ENCODE data around the gene SRCAP. TPM values are rescaled to one million over a fixed set of nuclear protein-coding genes. Genes with fewer than 3 reads are reported as not detected.
"Not testable (repeated sequence)": the region's sequence is repeated elsewhere in the genome, so short reads cannot be mapped to it uniquely, and the experiment has no call there.

SRCAP gene
- polyA plus RNA-seq, 3 donors, result 29.6 to 44.3 (median 39.2) TPM

- no peak for DNase-seq (ENCODE audit: extremely low read depth in 1 of 11, low read depth in 9 of 11, low spot score in 4 of 11)
These were observed 10.3 kb upstream of the SRCAP start for GRCh38 chr16:30688701-30689100.

- no peak for DNase-seq (ENCODE audit: extremely low read depth in 1 of 11, low read depth in 9 of 11, low spot score in 4 of 11)
These were observed 7.1 kb upstream of the SRCAP start for GRCh38 chr16:30691907-30692306.

DNA sequence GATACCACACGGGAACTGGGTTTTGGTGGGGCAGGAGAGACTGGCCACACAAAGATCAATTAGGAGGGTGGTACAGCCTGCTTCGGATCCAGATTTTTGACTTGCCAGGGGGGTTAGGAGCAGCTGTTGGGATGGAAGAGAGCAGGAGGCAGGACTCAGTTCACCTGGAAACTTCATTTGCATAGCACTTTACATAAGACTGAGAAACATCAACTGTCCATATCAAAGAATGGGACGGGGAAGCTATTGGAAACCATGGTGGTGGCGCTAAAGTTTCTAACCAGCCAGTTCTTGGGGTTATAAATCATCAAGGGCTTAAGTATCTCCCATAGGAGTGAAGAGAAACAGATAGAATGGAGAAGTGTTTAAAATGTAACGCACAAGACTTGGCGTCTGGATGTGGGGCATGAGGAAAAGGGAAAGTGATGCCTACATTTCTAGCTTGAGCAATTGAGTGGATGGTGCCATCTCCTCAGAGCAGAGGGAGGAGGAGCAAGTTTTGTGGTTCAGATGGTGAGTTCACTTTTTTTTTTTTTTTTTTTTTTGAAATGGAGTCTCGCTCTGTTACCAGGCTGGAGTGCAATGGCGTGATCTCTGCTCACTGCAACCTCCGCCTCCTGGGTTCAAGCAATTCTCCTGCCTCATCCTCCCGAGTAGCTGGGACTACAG is 6.4 kb upstream of the SRCAP start:
- DNase-seq (ENCODE audit: extremely low read depth in 1 of 11, low read depth in 9 of 11, low spot score in 4 of 11), result no peak

DNA sequence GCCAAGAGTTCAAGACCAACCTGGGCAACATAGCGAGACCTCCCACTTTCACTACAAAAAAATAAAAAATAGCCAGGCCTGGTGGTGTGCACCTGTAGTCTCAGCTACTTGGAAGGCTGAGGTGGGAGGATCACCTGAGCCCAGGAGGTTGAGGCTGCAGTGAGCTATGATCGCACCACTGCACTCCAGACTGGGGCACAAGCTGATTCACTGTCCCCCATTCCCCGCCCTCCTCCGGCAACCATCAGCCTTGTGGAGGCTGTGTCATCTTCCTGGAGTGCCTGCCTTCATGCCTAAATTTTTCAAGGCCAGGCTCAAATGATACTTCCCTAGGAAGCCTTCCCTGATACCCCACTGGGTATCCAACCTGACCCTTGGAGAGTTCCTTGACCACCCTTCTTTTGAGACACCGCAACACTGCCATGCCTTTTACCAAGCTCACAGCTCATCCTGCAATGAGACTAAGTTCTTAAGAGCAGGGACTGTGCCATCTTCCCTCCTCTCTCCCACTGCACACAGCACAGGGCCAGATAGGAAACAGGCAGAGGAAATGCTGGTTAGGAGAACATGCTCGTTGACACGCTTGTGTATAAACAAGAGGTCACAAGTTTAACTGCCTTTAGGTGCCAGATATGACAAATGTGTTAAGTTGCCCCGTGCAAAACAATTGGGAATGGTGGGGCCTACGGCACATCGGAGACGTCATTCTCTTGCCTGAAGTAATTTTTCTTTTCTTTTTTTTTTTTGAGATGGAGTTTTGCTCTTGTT is 3.9 kb upstream of the SRCAP start:
- DNase-seq (ENCODE audit: extremely low read depth in 1 of 11, low read depth in 9 of 11, low spot score in 4 of 11), result no peak

DNA sequence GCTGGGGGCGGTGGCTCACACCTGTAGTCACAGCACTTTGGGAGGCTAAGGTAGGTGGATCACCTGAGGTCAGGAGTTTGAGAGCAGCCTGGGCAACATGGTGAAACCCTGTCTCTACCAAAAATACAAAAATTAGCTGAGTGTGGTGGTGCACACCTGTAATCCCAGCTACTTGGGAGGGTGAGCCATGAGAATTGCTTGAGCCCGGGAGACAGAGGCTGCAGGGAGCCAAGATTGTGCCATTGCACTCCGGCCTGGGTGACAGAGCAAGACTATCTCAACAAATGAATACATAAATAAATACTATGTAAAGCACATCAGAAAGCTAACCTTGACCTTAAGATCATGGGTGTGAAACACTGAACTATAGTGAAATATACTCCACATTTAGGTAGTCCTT is 2.3 kb upstream of the SRCAP start:
- not testable (repeated sequence) for DNase-seq (ENCODE audit: extremely low read depth in 1 of 11, low read depth in 9 of 11, low spot score in 4 of 11)

DNA sequence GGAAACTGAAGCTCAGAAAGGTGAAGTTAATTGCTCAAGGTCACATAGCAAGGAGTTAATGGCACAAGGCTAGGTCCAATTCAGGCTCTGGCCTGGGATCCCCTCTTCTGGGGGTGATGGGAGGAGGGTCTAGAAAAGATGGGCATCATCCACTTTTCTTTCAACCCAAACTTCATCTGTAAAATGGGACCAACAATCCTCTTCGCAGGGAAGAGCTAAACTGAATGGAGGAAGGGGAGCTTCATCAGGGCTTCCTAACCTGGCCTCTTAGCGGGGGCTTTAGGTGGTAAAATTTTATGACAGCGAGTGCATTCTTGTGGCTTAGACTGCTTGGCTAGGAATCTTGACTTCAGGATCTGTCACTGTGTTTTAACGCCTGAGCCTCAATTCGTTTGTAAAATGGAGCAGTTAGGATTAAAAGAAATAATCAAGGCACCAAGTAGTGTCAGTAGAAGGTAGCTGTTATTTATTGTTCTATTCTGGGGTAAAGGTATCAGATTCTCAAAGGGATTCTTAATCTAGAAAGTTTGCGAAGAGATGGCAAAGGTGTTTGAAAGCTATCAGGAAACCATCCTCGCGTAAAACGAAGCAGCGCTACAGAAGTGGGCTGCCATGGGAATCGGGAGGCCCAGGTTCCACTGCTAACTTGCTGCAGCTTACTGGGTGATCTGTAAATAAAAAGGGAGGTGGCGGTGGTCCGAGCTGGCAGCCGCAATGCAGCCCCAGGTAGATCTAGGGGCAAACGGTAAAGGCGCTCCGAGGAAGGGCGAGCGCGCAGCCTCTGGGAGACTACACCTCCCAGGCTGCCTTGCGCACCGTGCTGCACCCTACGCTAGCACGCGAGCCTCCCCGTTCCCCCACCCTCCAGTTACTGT is 1.5 kb upstream of the SRCAP start:
- DNase-seq (ENCODE audit: extremely low read depth in 1 of 11, low read depth in 9 of 11, low spot score in 4 of 11), result peak in 2 of 11 donors; percentile 6 to 27

- peak; percentile 92 to 97 (median 96) for DNase-seq (ENCODE audit: extremely low read depth in 1 of 11, low read depth in 9 of 11, low spot score in 4 of 11)
These were observed 694 bp upstream of the SRCAP start for GRCh38 chr16:30698139-30698815.

- no peak for DNase-seq (ENCODE audit: extremely low read depth in 1 of 11, low read depth in 9 of 11, low spot score in 4 of 11)
These were observed 686 bp downstream of the SRCAP start for GRCh38 chr16:30699615-30700099.

- DNase-seq (ENCODE audit: extremely low read depth in 1 of 11, low read depth in 9 of 11, low spot score in 4 of 11), result no peak
These were observed 1.5 kb downstream of the SRCAP start for GRCh38 chr16:30700491-30700890.

- no peak for DNase-seq (ENCODE audit: extremely low read depth in 1 of 11, low read depth in 9 of 11, low spot score in 4 of 11)
These were observed 2.0 kb downstream of the SRCAP start for GRCh38 chr16:30700971-30701370.

DNA sequence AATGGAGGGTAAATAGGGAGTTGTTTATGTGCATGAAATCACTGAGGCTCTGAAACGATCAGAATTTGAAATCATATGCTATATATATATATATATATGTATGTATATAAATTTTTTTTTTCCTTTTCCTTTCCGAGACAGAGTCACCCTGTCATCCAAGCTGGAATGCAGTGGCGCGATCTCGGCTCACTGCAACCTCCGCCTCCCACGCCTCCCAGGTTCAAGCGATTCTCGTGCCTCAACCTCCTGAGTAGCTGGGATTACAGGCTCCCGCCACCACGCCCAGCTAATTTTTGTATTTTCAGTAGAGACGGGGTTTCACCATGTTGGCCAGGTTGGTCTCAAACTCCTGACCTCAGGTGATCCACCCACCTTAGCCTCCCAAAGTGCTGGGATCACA is 4.1 kb downstream of the SRCAP start:
- DNase-seq (ENCODE audit: extremely low read depth in 1 of 11, low read depth in 9 of 11, low spot score in 4 of 11), result not testable (repeated sequence)

DNA sequence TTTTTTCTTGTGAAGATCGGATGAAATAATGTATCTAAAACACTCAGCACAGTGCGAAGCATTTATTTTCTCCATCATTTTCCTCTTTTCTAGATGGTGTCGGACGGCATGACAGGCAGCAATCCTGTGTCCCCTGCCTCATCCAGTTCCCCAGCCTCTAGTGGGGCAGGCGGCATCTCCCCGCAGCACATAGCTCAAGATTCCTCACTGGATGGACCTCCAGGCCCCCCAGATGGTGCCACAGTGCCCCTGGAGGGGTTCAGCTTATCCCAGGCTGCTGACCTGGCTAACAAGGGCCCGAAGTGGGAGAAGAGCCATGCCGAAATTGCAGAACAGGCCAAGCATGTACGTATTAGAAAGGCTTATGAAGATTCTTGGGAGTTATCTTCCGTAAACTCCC is 5.0 kb downstream of the SRCAP start:
- DNase-seq (ENCODE audit: extremely low read depth in 1 of 11, low read depth in 9 of 11, low spot score in 4 of 11), result no peak

DNA sequence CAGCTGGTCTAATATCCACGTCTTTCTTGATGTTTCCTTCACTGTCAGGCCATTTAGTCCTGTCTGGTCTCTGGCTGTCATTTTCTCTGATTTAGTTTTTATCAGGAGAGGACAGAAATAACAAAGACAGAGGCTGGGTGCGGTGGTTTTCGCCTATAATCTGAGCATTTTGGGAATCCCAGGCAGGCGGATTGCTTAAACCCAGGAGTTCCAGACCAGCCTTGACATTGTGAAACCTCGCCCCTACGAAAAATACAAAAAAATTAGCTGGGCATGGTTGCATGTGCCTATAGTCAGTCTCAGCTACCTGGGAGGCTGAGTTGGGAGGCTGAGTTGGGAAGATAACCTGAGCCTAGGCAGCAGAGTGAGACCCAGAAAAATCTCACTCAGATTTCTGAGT is 7.1 kb downstream of the SRCAP start:
- no peak for DNase-seq (ENCODE audit: extremely low read depth in 1 of 11, low read depth in 9 of 11, low spot score in 4 of 11)

- no peak for DNase-seq (ENCODE audit: extremely low read depth in 1 of 11, low read depth in 9 of 11, low spot score in 4 of 11)
These were observed 12.0 kb downstream of the SRCAP start for GRCh38 chr16:30710971-30711370.

GRCh38 chr16:30711712-30712111 is 12.7 kb downstream of the SRCAP start:
- DNase-seq (ENCODE audit: extremely low read depth in 1 of 11, low read depth in 9 of 11, low spot score in 4 of 11), result no peak

DNA sequence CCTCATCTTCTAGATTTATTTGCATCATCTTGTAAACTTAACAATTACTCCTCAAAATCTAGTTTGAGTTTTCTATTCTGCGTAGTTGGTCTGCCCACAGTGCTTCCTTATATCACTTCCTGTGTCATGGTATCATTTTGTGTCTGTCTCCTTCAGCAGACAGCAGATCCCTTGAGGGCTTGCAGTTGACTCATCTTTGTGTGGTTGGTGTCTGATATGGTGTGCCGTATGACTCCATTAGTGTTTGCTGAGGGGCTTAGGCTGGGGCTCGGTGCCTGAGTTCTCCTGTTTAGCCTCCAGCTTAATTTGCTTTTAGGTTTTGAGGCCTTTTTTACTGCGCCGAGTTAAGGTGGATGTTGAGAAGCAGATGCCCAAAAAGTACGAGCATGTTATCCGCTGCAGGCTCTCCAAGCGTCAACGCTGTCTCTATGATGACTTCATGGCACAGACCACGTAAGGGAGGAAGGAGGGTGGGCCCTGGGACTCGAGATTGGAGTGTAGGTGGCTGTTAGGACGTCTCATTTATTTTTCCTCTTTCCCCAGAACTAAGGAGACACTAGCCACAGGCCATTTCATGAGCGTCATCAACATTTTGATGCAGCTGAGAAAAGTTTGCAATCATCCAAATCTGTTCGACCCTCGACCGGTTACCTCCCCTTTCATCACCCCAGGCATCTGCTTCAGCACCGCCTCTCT is 16.9 kb downstream of the SRCAP start:
- DNase-seq (ENCODE audit: extremely low read depth in 1 of 11, low read depth in 9 of 11, low spot score in 4 of 11), result no peak

DNA sequence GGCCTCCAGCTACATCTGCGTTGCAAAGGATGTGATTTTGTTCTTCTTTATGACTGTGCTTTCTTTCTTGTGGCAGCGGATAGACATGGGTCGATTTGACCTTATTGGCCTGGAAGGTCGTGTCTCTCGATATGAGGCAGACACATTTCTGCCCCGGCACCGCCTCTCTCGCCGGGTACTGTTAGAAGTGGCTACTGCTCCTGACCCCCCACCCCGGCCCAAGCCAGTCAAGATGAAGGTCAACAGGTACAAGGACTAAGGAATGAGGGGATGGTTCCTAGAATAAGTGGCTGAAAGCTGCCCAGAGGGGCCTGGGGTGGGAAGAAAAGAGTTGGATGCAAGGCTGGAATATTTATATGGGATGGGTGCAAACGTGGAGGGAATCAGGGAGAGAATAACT is 21.1 kb downstream of the SRCAP start:
- no peak for DNase-seq (ENCODE audit: extremely low read depth in 1 of 11, low read depth in 9 of 11, low spot score in 4 of 11)

DNA sequence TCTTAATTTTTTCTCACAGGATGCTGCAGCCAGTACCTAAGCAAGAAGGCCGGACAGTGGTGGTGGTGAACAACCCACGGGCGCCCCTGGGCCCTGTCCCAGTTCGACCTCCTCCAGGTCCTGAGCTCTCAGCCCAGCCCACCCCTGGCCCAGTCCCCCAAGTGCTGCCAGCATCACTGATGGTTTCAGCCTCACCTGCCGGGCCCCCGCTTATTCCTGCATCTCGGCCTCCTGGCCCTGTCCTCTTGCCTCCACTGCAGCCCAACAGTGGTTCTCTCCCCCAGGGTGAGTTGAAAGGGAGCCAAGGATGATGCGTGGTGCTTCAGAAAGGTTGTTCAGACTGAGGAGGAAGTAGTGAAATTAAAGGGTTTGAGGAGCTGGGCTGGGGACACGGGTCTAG is 21.7 kb downstream of the SRCAP start:
- no peak for DNase-seq (ENCODE audit: extremely low read depth in 1 of 11, low read depth in 9 of 11, low spot score in 4 of 11)

DNA sequence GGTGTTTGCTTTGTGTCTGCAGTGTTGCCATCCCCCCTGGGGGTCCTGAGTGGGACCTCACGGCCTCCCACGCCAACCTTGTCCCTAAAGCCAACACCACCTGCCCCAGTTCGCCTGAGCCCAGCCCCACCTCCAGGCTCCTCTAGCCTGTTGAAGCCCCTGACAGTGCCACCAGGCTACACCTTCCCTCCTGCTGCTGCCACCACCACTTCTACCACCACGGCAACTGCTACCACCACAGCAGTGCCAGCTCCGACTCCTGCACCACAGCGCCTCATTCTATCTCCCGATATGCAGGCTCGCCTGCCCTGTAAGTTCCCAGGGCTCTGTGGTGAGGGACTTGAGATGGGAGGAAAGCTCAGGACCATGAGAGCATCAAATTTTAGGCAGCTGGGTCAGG is 22.2 kb downstream of the SRCAP start:
- no peak for DNase-seq (ENCODE audit: extremely low read depth in 1 of 11, low read depth in 9 of 11, low spot score in 4 of 11)

Measured in renal cortex interstitium (tissue), 11 donors.